Thyroid gland (tissue), 4 donors: ENCODE results near the gene EFNA5. TPM values are rescaled to one million over a fixed set of nuclear protein-coding genes. Genes with fewer than 3 reads are reported as not detected.

Source experiments
- DNase-seq, 2 donors: peaks; one replicate each; pipeline ENCODE4 v3.0.0-alpha.2; 2019
- H3K27ac ChIP-seq, 3 donors: fragments of 200-600 bp; sonication (generic); 1 replicate in 2 of 3; 2 replicates in 1 of 3; pipeline ENCODE4 v1.5.1; 2016 to 2019; ENCODE audit warnings: mild to moderate bottlenecking in 1 of 3, moderate library complexity in 1 of 3
- H3K27me3 ChIP-seq: fragments of 200-600 bp; sonication (generic); one replicate; pipeline ENCODE4 v1.5.1; 2019
- H3K36me3 ChIP-seq, 2 donors: fragments of 200-600 bp; sonication (generic); one replicate each; pipeline ENCODE4 v1.5.1; 2016 to 2019
- H3K4me1 ChIP-seq, 2 donors: fragments of 200-600 bp; sonication (generic); one replicate each; pipeline ENCODE4 v1.5.1; 2017 to 2019
- H3K4me3 ChIP-seq, 3 donors: fragments of 200-600 bp; sonication (generic); replicated peaks in 1 of 3; 1 replicate in 2 of 3; 2 replicates in 1 of 3; pipeline ENCODE4 v1.5.1; 2016; ENCODE audit warnings: mild to moderate bottlenecking in 1 of 3
- H3K9me3 ChIP-seq: fragments of 200-600 bp; sonication (generic); one replicate; pipeline ENCODE4 v1.5.1; 2017
- CTCF ChIP-seq, 6 experiments: fragments of 200-600 bp in 3 of 6; fragments of 450-650 bp in 3 of 6; sonication (generic) in 3 of 6; IDR thresholded peaks; one replicate each; pipeline ENCODE4 v1.5.1; 2016 to 2019; ENCODE audit warnings: antibody characterized with exemption in 6 of 6, mild to moderate bottlenecking in 2 of 6, inconsistent platforms in 1 of 6, moderate library complexity in 1 of 6
- POLR2A ChIP-seq, 2 donors: fragments of 450-650 bp; IDR thresholded peaks; one replicate each; pipeline ENCODE4 v1.6.1; 2017; ENCODE audit warnings: antibody characterized with exemption in 2 of 2, mild to moderate bottlenecking in 2 of 2, moderate library complexity in 1 of 2
- WGBS, 2 donors: methylation state at CpG; one replicate each; pipeline ENCODE4 v1.1.5; 2017; 5-methylcytosine and 5-hydroxymethylcytosine counted together
- intact Hi-C: fragments of 100-400 bp; cut with DNase I; formaldehyde crosslinking; loops from one replicate; pipeline ENCODE4 v1.15.1; 2023
- total RNA-seq, 4 donors: library from RNA; depleted of rRNA; stranded (reverse); fragments of >200 nt; gene quantifications; one replicate each; pipeline ENCODE4 v1.2.3, GENCODE V29; 2016

The EFNA5 gene
- total RNA-seq, 4 donors from 2014 or later, result 5.7 to 17.2 (median 6.4) TPM

DNA sequence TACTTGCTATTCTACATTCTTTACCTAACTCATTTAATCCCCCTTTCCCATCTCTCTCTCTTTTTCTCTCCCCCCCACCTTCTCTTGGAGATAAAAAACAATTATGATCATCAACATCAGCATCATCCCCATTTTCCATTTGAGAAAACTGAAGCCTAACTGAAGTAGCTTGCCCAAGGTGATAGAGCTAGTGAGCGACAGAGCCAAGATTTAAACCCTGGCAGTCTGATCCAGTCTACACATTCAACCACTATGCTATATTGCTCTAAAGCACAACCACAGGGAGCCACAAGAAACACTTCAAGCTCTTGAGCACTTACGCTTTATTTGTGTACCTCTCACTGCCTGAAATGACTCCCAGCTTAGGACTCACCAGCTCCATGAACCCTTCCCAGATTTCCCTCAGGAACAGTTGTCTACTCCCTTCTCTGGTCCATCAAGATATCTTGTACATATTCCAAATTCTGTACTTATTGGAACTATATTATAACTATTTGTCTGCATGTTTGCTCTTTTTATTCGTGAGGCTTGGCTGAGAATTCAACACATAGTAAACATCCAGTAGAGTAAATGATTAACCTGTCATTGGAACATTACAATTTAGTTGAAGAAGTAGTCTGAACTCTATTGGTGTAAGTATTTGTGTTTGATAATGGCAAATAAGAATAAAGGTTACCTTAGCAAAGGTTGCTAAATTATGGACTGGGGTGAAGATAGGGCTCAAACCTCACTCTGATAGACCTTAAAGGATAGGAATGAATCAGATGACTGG lies 164.8 kb downstream of the EFNA5 start:
- TF ChIP-seq POLR2A (IDR thresholded peaks at IDR 0.05) (no peak), CTCF (IDR thresholded peaks at IDR 0.05) (no peak)
- no peak overlapping the region for H3K27ac ChIP-seq
- no peaks in the 10 kb centered on the region for H3K27me3 ChIP-seq
- H3K4me1 ChIP-seq, result no peaks in the 10 kb centered on the region
- H3K4me3 ChIP-seq, result no peak overlapping the region
- WGBS, 2 donors, result 89% methylated on average over 3 of the region's 3 CpGs
- no peaks in the 10 kb centered on the region for H3K9me3 ChIP-seq
- intact Hi-C loops, result no loop called here
- no peak for DNase-seq
- no peaks in the 10 kb centered on the region for H3K36me3 ChIP-seq

- Histone ChIP-seq H3K27ac (no peak overlapping the region), H3K36me3 (no peaks in the 10 kb centered on the region), H3K4me3 (no peak overlapping the region), H3K27me3 (no peaks in the 10 kb centered on the region), H3K4me1 (no peaks in the 10 kb centered on the region), H3K9me3 (no peaks in the 10 kb centered on the region)
- intact Hi-C loops, result no loop called here
- TF ChIP-seq CTCF (IDR thresholded peaks at IDR 0.05) (no peak), POLR2A (IDR thresholded peaks at IDR 0.05) (no peak)
- no peak for DNase-seq
- 94 to 96% methylated on average over 1 of the region's 1 CpG for WGBS, 2 donors
Measured at GRCh38 chr5:107504424-107504823, 166.3 kb downstream of the EFNA5 start.

- no peak for DNase-seq
- intact Hi-C loops, result no loop called here
- Histone ChIP-seq H3K27me3 (no peaks in the 10 kb centered on the region), H3K27ac (no peak overlapping the region), H3K4me1 (no peaks in the 10 kb centered on the region), H3K4me3 (no peak overlapping the region), H3K9me3 (no peaks in the 10 kb centered on the region), H3K36me3 (no peaks in the 10 kb centered on the region)
- 69 to 72% methylated on average over 7 of the region's 7 CpGs for WGBS, 2 donors
- TF ChIP-seq CTCF (IDR thresholded peaks at IDR 0.05) (no peak), POLR2A (IDR thresholded peaks at IDR 0.05) (no peak)
Measured at GRCh38 chr5:107502676-107503060, 168.1 kb downstream of the EFNA5 start.

- TF ChIP-seq POLR2A (IDR thresholded peaks at IDR 0.05) (no peak), CTCF (IDR thresholded peaks at IDR 0.05) (no peak)
- DNase-seq, result no peak
- Histone ChIP-seq H3K27me3 (no peaks in the 10 kb centered on the region), H3K9me3 (no peaks in the 10 kb centered on the region), H3K4me1 (no peaks in the 10 kb centered on the region), H3K4me3 (no peak overlapping the region), H3K36me3 (no peaks in the 10 kb centered on the region), H3K27ac (no peak overlapping the region)
- 74 to 79% methylated on average over 17 of the region's 17 CpGs for WGBS, 2 donors
- intact Hi-C loops, result no loop called here
Measured at GRCh38 chr5:107501965-107502675, 168.6 kb downstream of the EFNA5 start.

- 46 to 55% methylated on average over 1 of the region's 1 CpG for WGBS, 2 donors
- intact Hi-C loops, result no loop called here
Measured at GRCh38 chr5:107500840-107501239, 169.9 kb downstream of the EFNA5 start.

More at GRCh38 chr5:107500840-107501239, 169.9 kb downstream of the EFNA5 start:
- H3K27me3 ChIP-seq, result no peaks in the 10 kb centered on the region
- H3K36me3 ChIP-seq, result no peaks in the 10 kb centered on the region
- H3K27ac ChIP-seq, result no peak overlapping the region
- no peak for TF ChIP-seq CTCF (IDR thresholded peaks at IDR 0.05)
- no peaks in the 10 kb centered on the region for H3K9me3 ChIP-seq
- H3K4me1 ChIP-seq, result no peaks in the 10 kb centered on the region
- no peak overlapping the region for H3K4me3 ChIP-seq
- DNase-seq, result no peak
